ENCODE data around the gene ZNF367.

The ZNF367 gene

GRCh38 chr9:96391021-96391765 is 27.0 kb downstream of the ZNF367 start:
- no peak for DNase-seq (ENCODE audit: insufficient read length, low spot score)
- TF ChIP-seq TAF1 (IDR thresholded peaks at IDR 0.05; ENCODE audit: low read depth, low read length) (no peak), POU2F2 (IDR thresholded peaks at IDR 0.05; ENCODE audit: low read depth, low read length) (no peak), POLR2A (IDR thresholded peaks at IDR 0.05; ENCODE audit: low read depth, low read length) (no peak; the same call in 1 of the 2 replicates), PAX5 (IDR thresholded peaks at IDR 0.05; ENCODE audit: insufficient read depth, low read length, severe bottlenecking) (no peak), POLR2AphosphoS5 (IDR thresholded peaks at IDR 0.05; ENCODE audit: low read depth, low read length) (no peak), SPI1 (IDR thresholded peaks at IDR 0.05; ENCODE audit: low read depth, low read length) (no peak)
- no peak for FAIRE-seq

GRCh38 chr9:96388144-96388543 is 30.0 kb downstream of the ZNF367 start:
- DNase-seq (ENCODE audit: insufficient read length, low spot score) (no peak), FAIRE-seq (no peak)
- TF ChIP-seq TAF1 (IDR thresholded peaks at IDR 0.05; ENCODE audit: low read depth, low read length): no peak
- TF ChIP-seq POLR2A (IDR thresholded peaks at IDR 0.05; ENCODE audit: low read depth, low read length): no peak
- TF ChIP-seq SPI1 (IDR thresholded peaks at IDR 0.05; ENCODE audit: low read depth, low read length): no peak
- no peak for TF ChIP-seq POLR2AphosphoS5 (IDR thresholded peaks at IDR 0.05; ENCODE audit: low read depth, low read length)
- TF ChIP-seq PAX5 (IDR thresholded peaks at IDR 0.05; ENCODE audit: insufficient read depth, low read length, severe bottlenecking): no peak
- TF ChIP-seq POU2F2 (IDR thresholded peaks at IDR 0.05; ENCODE audit: low read depth, low read length): no peak

GRCh38 chr9:96386157-96386556 is 32.0 kb downstream of the ZNF367 start:
- DNase-seq (ENCODE audit: insufficient read length, low spot score): no peak
- TF ChIP-seq TAF1 (IDR thresholded peaks at IDR 0.05; ENCODE audit: low read depth, low read length) (no peak), POU2F2 (IDR thresholded peaks at IDR 0.05; ENCODE audit: low read depth, low read length) (no peak), POLR2AphosphoS5 (IDR thresholded peaks at IDR 0.05; ENCODE audit: low read depth, low read length) (no peak), POLR2A (IDR thresholded peaks at IDR 0.05; ENCODE audit: low read depth, low read length) (no peak), SPI1 (IDR thresholded peaks at IDR 0.05; ENCODE audit: low read depth, low read length) (no peak)
- FAIRE-seq: no peak

GRCh38 chr9:96383165-96383942 is 34.8 kb downstream of the ZNF367 start, which contains the start of gene SLC35D2:
SLC35D2 (minus strand) TSS chr9:96383711; CDS start chr9:96383634, 77 bp downstream.
- TF ChIP-seq SPI1 (IDR thresholded peaks at IDR 0.05; ENCODE audit: low read depth, low read length): no peak
- TF ChIP-seq TAF1 (IDR thresholded peaks at IDR 0.05; ENCODE audit: low read depth, low read length): no peak
- no peak for TF ChIP-seq POU2F2 (IDR thresholded peaks at IDR 0.05; ENCODE audit: low read depth, low read length)
- no peak for TF ChIP-seq PAX5 (IDR thresholded peaks at IDR 0.05; ENCODE audit: insufficient read depth, low read length, severe bottlenecking)
- no peak for TF ChIP-seq POLR2AphosphoS5 (IDR thresholded peaks at IDR 0.05; ENCODE audit: low read depth, low read length)
- no peak for TF ChIP-seq POLR2A (IDR thresholded peaks at IDR 0.05; ENCODE audit: low read depth, low read length)
- peak; percentile 36 for DNase-seq (ENCODE audit: insufficient read length, low spot score)
- no peak for FAIRE-seq

- FAIRE-seq: no peak
- no peak for TF ChIP-seq SPI1 (IDR thresholded peaks at IDR 0.05; ENCODE audit: low read depth, low read length)
- no peak for DNase-seq (ENCODE audit: insufficient read length, low spot score)
Observed at GRCh38 chr9:96382839-96383164, 35.4 kb downstream of the ZNF367 start.

GRCh38 chr9:96382175-96382574 is 36.0 kb downstream of the ZNF367 start:
- FAIRE-seq (no peak), DNase-seq (ENCODE audit: insufficient read length, low spot score) (no peak)
- TF ChIP-seq TAF1 (IDR thresholded peaks at IDR 0.05; ENCODE audit: low read depth, low read length): no peak
- no peak for TF ChIP-seq POLR2A (IDR thresholded peaks at IDR 0.05; ENCODE audit: low read depth, low read length)
- no peak for TF ChIP-seq POU2F2 (IDR thresholded peaks at IDR 0.05; ENCODE audit: low read depth, low read length)
- TF ChIP-seq PAX5 (IDR thresholded peaks at IDR 0.05; ENCODE audit: insufficient read depth, low read length, severe bottlenecking): no peak
- TF ChIP-seq SPI1 (IDR thresholded peaks at IDR 0.05; ENCODE audit: low read depth, low read length): no peak
- no peak for TF ChIP-seq POLR2AphosphoS5 (IDR thresholded peaks at IDR 0.05; ENCODE audit: low read depth, low read length)

GRCh38 chr9:96381696-96382095 is 36.5 kb downstream of the ZNF367 start:
- TF ChIP-seq POLR2AphosphoS5 (IDR thresholded peaks at IDR 0.05; ENCODE audit: low read depth, low read length) (no peak), TAF1 (IDR thresholded peaks at IDR 0.05; ENCODE audit: low read depth, low read length) (no peak), POU2F2 (IDR thresholded peaks at IDR 0.05; ENCODE audit: low read depth, low read length) (no peak), POLR2A (IDR thresholded peaks at IDR 0.05; ENCODE audit: low read depth, low read length) (no peak), SPI1 (IDR thresholded peaks at IDR 0.05; ENCODE audit: low read depth, low read length) (no peak), PAX5 (IDR thresholded peaks at IDR 0.05; ENCODE audit: insufficient read depth, low read length, severe bottlenecking) (no peak)
- no peak for FAIRE-seq

GRCh38 chr9:96381125-96381524 is 37.0 kb downstream of the ZNF367 start:
- DNase-seq (ENCODE audit: insufficient read length, low spot score) (no peak), FAIRE-seq (no peak)
- TF ChIP-seq POLR2A (IDR thresholded peaks at IDR 0.05; ENCODE audit: low read depth, low read length) (no peak), SPI1 (IDR thresholded peaks at IDR 0.05; ENCODE audit: low read depth, low read length) (no peak), POU2F2 (IDR thresholded peaks at IDR 0.05; ENCODE audit: low read depth, low read length) (no peak), POLR2AphosphoS5 (IDR thresholded peaks at IDR 0.05; ENCODE audit: low read depth, low read length) (no peak), PAX5 (IDR thresholded peaks at IDR 0.05; ENCODE audit: insufficient read depth, low read length, severe bottlenecking) (no peak), TAF1 (IDR thresholded peaks at IDR 0.05; ENCODE audit: low read depth, low read length) (no peak)

More at GRCh38 chr9:96381696-96382095, 36.5 kb downstream of the ZNF367 start:
- no peak for DNase-seq (ENCODE audit: insufficient read length, low spot score)

GRCh38 chr9:96379461-96379860 is 38.7 kb downstream of the ZNF367 start:
- TF ChIP-seq SPI1 (IDR thresholded peaks at IDR 0.05; ENCODE audit: low read depth, low read length) (no peak), POU2F2 (IDR thresholded peaks at IDR 0.05; ENCODE audit: low read depth, low read length) (no peak), POLR2AphosphoS5 (IDR thresholded peaks at IDR 0.05; ENCODE audit: low read depth, low read length) (no peak), PAX5 (IDR thresholded peaks at IDR 0.05; ENCODE audit: insufficient read depth, low read length, severe bottlenecking) (no peak), POLR2A (IDR thresholded peaks at IDR 0.05; ENCODE audit: low read depth, low read length) (no peak), TAF1 (IDR thresholded peaks at IDR 0.05; ENCODE audit: low read depth, low read length) (no peak)
- DNase-seq (ENCODE audit: insufficient read length, low spot score) (no peak), FAIRE-seq (no peak)
